Measurements from ENCODE around the gene ACP4.
"Not testable (repeated sequence)": the region's sequence is repeated elsewhere in the genome, so short reads cannot be mapped to it uniquely, and the experiment has no call there.

Gene ACP4

DNA sequence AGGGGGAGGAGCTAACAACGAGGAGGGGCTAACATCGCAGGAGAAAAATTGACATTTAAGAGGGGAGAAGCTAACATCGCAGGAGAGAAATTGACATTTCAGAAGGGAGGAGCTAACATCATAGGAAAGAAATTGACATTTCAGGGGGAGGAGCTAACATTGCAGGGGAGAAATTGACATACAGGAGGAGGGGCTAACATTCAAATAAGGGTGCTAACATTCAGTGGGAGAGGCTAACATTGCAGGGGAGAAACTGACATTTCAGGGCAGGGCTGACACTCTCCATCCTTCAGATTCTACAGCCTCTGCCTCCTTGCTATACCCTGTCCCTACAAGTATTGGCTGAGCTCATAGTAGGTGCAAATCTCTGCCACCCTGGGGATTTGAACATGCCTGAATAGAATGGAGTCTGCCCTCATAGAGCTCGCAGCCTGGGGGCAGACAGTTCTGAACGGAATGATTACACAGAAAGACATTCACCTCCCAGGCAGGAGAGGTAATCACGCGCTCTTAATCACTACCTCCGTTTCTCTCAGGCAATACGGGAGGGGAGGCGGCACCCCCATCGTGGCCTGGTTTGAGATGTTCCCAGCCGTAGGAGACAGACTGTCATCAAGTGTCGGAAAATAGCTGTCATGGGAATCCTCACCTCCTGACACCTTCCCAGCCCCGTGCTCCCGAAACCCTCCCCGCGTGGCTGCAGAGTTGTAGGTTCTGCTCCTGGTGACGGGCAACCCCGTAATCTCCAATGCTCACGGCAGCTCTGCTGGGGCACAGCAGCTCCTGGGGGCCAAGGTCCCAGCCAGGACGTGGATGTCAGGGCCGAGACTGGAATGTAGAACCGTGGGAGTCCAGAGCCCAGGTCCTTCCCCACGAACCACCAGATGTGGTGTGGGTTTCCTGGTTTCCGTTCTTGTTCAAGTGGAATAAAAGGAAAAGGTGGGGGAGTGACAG is 10.4 kb upstream of the ACP4 start:
- H3K27me3 ChIP-seq (ENCODE audit: low read depth, low read length): peaks cover 9% of the 10 kb centered on the region; the same call in 1 of the 2 replicates
- TF ChIP-seq EZH2phosphoT487 (IDR thresholded peaks at IDR 0.05; ENCODE audit: low read depth) (no peak), CTCF (IDR thresholded peaks at IDR 0.05; ENCODE audit: low read depth, low read length) (no peak)

DNA sequence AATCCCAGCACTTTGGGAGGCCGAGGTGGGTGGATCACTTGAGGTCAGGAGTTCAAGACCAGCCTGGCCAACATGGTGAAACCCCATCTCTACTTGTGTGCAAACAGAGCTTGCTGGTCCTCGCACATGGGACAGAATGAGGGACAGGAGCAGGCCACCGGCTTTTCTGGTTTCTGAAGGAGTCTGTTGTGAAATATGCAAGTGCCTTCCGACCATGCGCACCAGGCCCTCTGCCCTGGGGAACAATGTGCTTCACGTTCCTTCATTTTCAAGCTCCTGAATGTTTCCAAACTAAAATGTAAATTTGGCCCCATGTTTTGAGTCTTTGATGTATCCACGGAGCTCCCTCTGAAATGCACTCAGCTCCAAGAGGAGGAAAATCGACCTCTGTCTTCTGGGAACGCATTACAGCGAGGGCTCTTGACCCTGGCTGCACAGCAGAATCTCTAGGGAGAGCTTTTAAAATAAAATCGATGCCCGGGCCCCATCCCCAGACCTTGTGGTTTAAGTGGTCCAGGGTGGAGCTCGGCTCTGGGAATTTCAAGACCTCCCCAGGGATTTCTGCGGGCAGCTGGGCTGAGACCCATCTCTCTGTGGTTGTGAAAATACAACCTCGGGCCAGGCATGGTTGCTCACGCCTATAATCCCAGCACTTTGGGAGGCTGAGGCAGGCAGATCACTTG is 9.3 kb upstream of the ACP4 start:
- no peaks in the 10 kb centered on the region for H3K36me3 ChIP-seq (replicated peaks; ENCODE audit: low read depth, low read length)
- peaks cover 9% of the 10 kb centered on the region; the same call in 1 of the 2 replicates for H3K27me3 ChIP-seq (ENCODE audit: low read depth, low read length)
- TF ChIP-seq CTCF (IDR thresholded peaks at IDR 0.05; ENCODE audit: low read depth, low read length) (no peak), EZH2phosphoT487 (IDR thresholded peaks at IDR 0.05; ENCODE audit: low read depth) (no peak)
- no peak overlapping the region for H2AFZ ChIP-seq (ENCODE audit: low read depth, low read length)
- H3K4me1 ChIP-seq (ENCODE audit: low read length): no peaks in the 10 kb centered on the region; the same call in 1 of the 2 replicates
- H3K9me3 ChIP-seq (ENCODE audit: insufficient read depth, low read length): no peaks in the 10 kb centered on the region
- H3K27ac ChIP-seq (ENCODE audit: low read length): no peak overlapping the region
- H3K9ac ChIP-seq (ENCODE audit: low read length): no peak overlapping the region
- no peak overlapping the region for H3K4me2 ChIP-seq (ENCODE audit: low read length)
- no peaks in the 10 kb centered on the region for H3K79me2 ChIP-seq (ENCODE audit: low read length)
- H4K20me1 ChIP-seq (ENCODE audit: insufficient read depth, low read length): no peaks in the 10 kb centered on the region
- H3K4me3 ChIP-seq (ENCODE audit: low read length): no peak overlapping the region

More for the DNA sequence above, 10.4 kb upstream of the ACP4 start:
- no peaks in the 10 kb centered on the region for H3K79me2 ChIP-seq (ENCODE audit: low read length)
- no peak overlapping the region for H3K9ac ChIP-seq (ENCODE audit: low read length)
- H2AFZ ChIP-seq (ENCODE audit: low read depth, low read length): no peak overlapping the region
- H3K27ac ChIP-seq (ENCODE audit: low read length): no peak overlapping the region
- no peak overlapping the region for H3K4me3 ChIP-seq (ENCODE audit: low read length)
- no peaks in the 10 kb centered on the region for H3K36me3 ChIP-seq (replicated peaks; ENCODE audit: low read depth, low read length)
- H3K9me3 ChIP-seq (ENCODE audit: insufficient read depth, low read length): no peaks in the 10 kb centered on the region
- no peak overlapping the region for H3K4me2 ChIP-seq (ENCODE audit: low read length)
- no peaks in the 10 kb centered on the region for H4K20me1 ChIP-seq (ENCODE audit: insufficient read depth, low read length)
- H3K4me1 ChIP-seq (ENCODE audit: low read length): no peaks in the 10 kb centered on the region; the same call in 1 of the 2 replicates

DNA sequence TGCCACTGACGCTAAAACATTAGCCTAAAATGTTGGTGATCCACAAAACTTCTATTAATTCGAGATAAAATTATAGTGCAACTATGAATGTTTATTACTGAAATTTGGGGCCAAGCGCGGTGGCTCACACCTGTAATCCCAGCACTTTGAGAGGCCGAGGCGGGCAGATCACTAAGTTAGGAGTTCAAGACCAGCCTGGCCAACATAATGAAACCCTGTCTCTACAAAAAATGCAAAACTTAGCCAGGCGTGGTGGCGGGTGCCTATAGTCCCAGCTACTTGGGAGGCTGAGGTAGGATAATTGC is 6.4 kb upstream of the ACP4 start:
- not testable (repeated sequence) for H3K9me3 ChIP-seq (ENCODE audit: insufficient read depth, low read length); H2AFZ ChIP-seq (ENCODE audit: low read depth, low read length)

GRCh38 chr19:50784710-50785109 is 5.5 kb upstream of the ACP4 start:
- H3K27ac ChIP-seq (ENCODE audit: low read length): no peak overlapping the region
- H3K4me1 ChIP-seq (ENCODE audit: low read length): no peaks in the 10 kb centered on the region; the same call in 1 of the 2 replicates
- no peak overlapping the region for H3K9ac ChIP-seq (ENCODE audit: low read length)
- H3K36me3 ChIP-seq (replicated peaks; ENCODE audit: low read depth, low read length): no peaks in the 10 kb centered on the region
- no peaks in the 10 kb centered on the region for H4K20me1 ChIP-seq (ENCODE audit: insufficient read depth, low read length)
- no peaks in the 10 kb centered on the region for H3K9me3 ChIP-seq (ENCODE audit: insufficient read depth, low read length)
- no peak overlapping the region for H3K4me3 ChIP-seq (ENCODE audit: low read length)
- no peak overlapping the region for H2AFZ ChIP-seq (ENCODE audit: low read depth, low read length)
- TF ChIP-seq CTCF (IDR thresholded peaks at IDR 0.05; ENCODE audit: low read depth, low read length): no peak
- no peak for TF ChIP-seq EZH2phosphoT487 (IDR thresholded peaks at IDR 0.05; ENCODE audit: low read depth)
- H3K79me2 ChIP-seq (ENCODE audit: low read length): no peaks in the 10 kb centered on the region
- peaks cover 5% of the 10 kb centered on the region; the same call in 1 of the 2 replicates for H3K27me3 ChIP-seq (ENCODE audit: low read depth, low read length)
- no peak overlapping the region for H3K4me2 ChIP-seq (ENCODE audit: low read length)

More for the DNA sequence above, 6.4 kb upstream of the ACP4 start:
- H3K79me2 ChIP-seq (ENCODE audit: low read length); H3K36me3 ChIP-seq (replicated peaks; ENCODE audit: low read depth, low read length); H4K20me1 ChIP-seq (ENCODE audit: insufficient read depth, low read length); H3K27me3 ChIP-seq (ENCODE audit: low read depth, low read length); H3K4me3 ChIP-seq (ENCODE audit: low read length); H3K27ac ChIP-seq (ENCODE audit: low read length); H3K9ac ChIP-seq (ENCODE audit: low read length); H3K4me1 ChIP-seq (ENCODE audit: low read length): not testable (repeated sequence)
- peak overlapping the region; percentile 37 for H3K4me2 ChIP-seq (ENCODE audit: low read length)

Data from OCI-LY3 (cell line).